Mammary epithelial cell (primary cell): ENCODE measurements around the gene DLG1.

Source experiments
- CTCF ChIP-seq, 2 donors: IDR thresholded peaks in 1 of 2; conservative IDR thresholded peaks in 1 of 2; 2 replicates each; pipeline ENCODE4 v1.5.1; 2011 to 2012; ENCODE audit warnings: inconsistent platforms in 2 of 2, low read length in 2 of 2, mild to moderate bottlenecking in 2 of 2, control low read depth in 1 of 2, low read depth in 1 of 2; ENCODE audit not compliant: insufficient read depth in 1 of 2; ENCODE audit errors: extremely low read depth in 1 of 2
- EZH2 ChIP-seq: IDR thresholded peaks from 2 replicates; pipeline ENCODE4 v1.6.1; 2012; ENCODE audit warnings: low read length, inconsistent platforms, borderline replicate concordance

DNA sequence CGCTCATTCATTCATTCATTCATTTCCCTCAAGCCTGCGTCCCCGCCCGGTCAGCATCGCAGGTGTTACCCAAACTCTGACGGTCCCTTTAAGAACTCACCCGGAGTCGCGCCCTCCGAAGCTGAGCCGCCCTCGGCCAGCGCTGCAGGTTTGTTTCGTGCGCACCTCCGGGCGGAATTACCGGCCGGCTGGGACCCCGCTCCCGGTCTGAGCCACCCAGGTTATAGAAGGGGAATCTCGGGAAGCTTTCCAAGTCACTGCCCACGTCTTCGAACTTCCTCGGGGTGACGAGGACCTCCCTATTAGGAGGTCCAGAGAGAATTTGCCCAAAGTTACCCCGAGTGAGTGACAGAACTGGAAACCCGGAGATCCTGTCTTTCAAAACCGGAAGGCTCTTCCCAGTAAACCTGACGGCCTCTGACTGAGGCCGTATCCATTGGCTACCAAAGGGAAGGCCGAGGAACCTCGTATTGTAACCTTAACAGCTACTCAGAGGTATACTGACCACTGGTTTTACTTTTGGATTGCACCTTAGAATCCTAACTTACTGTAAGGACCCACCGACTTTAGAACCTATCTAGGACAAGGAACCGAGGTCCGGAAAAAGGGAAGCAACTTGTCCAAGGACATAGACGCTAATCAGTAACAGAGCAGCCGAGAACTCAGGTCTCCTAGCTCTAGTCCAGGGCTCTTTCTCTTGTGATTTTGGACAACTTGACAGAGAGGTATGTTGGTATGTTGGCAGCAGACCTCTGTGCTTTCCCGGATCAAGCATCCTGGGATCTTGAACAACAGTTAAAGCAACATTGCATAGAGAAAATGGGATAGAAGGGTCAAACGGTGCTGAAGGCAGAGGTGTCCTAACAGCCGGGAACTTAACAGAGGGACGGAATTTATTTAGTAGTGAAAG lies 788 bp upstream of the DLG1 start:
- no peak for TF ChIP-seq CTCF (conservative IDR thresholded peaks at IDR 0.05 in 1 of 2, IDR thresholded peaks at IDR 0.05 in 1 of 2; ENCODE audit: extremely low read depth in 1 of 2, insufficient read depth in 1 of 2, low read depth in 1 of 2, low read length in 2 of 2)
- TF ChIP-seq EZH2 = no peak
